Tibial artery (tissue), 4 donors: Measurements from ENCODE around the gene LCN6.

Source experiments
- DNase-seq, 2 donors: peaks; one replicate each; pipeline ENCODE4 v3.0.0-alpha.2; 2019
- H3K27ac ChIP-seq, 2 donors: fragments of 200-600 bp; sonication (generic) in 1 of 2; 1 replicate in 1 of 2; 2 replicates in 1 of 2; pipeline ENCODE4 v1.5.1; 2018 to 2019; ENCODE audit warnings: mild to moderate bottlenecking in 1 of 2
- H3K27me3 ChIP-seq, 2 donors: fragments of 200-600 bp; sonication (generic) in 1 of 2; one replicate each; pipeline versions ENCODE4 v1.5.1 to v1.6.0; 2016 to 2019
- H3K36me3 ChIP-seq, 3 donors: fragments of 200-600 bp; sonication (generic) in 2 of 3; one replicate each; pipeline ENCODE4 v1.5.1; 2016 to 2019; ENCODE audit warnings: mild to moderate bottlenecking in 2 of 3
- H3K4me1 ChIP-seq, 4 donors: fragments of 200-600 bp; sonication (generic) in 2 of 4; 1 replicate in 3 of 4; 2 replicates in 1 of 4; pipeline ENCODE4 v1.5.1; 2016 to 2019
- H3K4me3 ChIP-seq, 2 donors: fragments of 200-600 bp; sonication (generic) in 1 of 2; 1 replicate in 1 of 2; 2 replicates in 1 of 2; pipeline ENCODE4 v1.5.1; 2018 to 2019; ENCODE audit warnings: mild to moderate bottlenecking in 2 of 2
- H3K9me3 ChIP-seq, 3 donors: fragments of 200-600 bp; sonication (generic) in 1 of 3; one replicate each; pipeline ENCODE4 v1.5.1; 2016 to 2019
- CTCF ChIP-seq, 2 experiments: fragments of 200-600 bp in 1 of 2; fragments of 450-650 bp in 1 of 2; IDR thresholded peaks; one replicate each; pipeline ENCODE4 v1.5.1; 2017 to 2019; ENCODE audit warnings: antibody characterized with exemption in 2 of 2, mild to moderate bottlenecking in 1 of 2, moderate library complexity in 1 of 2
- intact Hi-C: fragments of 100-400 bp; cut with DNase I; formaldehyde crosslinking; loops from one replicate; pipeline ENCODE4 v1.15.0; 2023; ENCODE audit warnings: low total_unique reads

Gene LCN6

GRCh38 chr9:136720251-136720897, 28.0 kb downstream of the LCN6 start:
- Histone ChIP-seq H3K27me3 (peaks cover 0 to 27% of the 10 kb centered on the region in 2 donors), H3K27ac (no peak overlapping the region), H3K4me3 (no peak overlapping the region), H3K36me3 (peaks cover 27 to 48% (median 38%) of the 10 kb centered on the region in 3 donors), H3K4me1 (peaks cover 0 to 16% (median 11%) of the 10 kb centered on the region in 4 donors), H3K9me3 (no peaks in the 10 kb centered on the region)
- DNase-seq = no peak
- TF ChIP-seq CTCF (IDR thresholded peaks at IDR 0.05) = no peak
- intact Hi-C loops = no loop called here

GRCh38 chr9:136719195-136719880, 29.0 kb downstream of the LCN6 start:
- Histone ChIP-seq H3K4me1 (peaks cover 0 to 15% (median 11%) of the 10 kb centered on the region in 4 donors), H3K27ac (no peak overlapping the region)

GRCh38 chr9:136718345-136719194, 29.8 kb downstream of the LCN6 start:
- H3K4me1 ChIP-seq = peaks cover 0 to 19% (median 11%) of the 10 kb centered on the region in 4 donors
- H3K9me3 ChIP-seq = no peaks in the 10 kb centered on the region
- H3K27me3 ChIP-seq = peaks cover 0 to 45% of the 10 kb centered on the region in 2 donors
- intact Hi-C loops = no loop called here
- no peak for DNase-seq
- H3K36me3 ChIP-seq = peaks cover 13 to 30% (median 20%) of the 10 kb centered on the region in 3 donors
- H3K27ac ChIP-seq = no peak overlapping the region
- no peak for TF ChIP-seq CTCF (IDR thresholded peaks at IDR 0.05)
- H3K4me3 ChIP-seq = no peak overlapping the region

More at GRCh38 chr9:136719195-136719880, 29.0 kb downstream of the LCN6 start:
- peaks cover 20 to 38% (median 28%) of the 10 kb centered on the region in 3 donors for H3K36me3 ChIP-seq
- no peak for DNase-seq
- no peak for TF ChIP-seq CTCF (IDR thresholded peaks at IDR 0.05)
- peaks cover 0 to 37% of the 10 kb centered on the region in 2 donors for H3K27me3 ChIP-seq
- intact Hi-C loops = no loop called here
- H3K9me3 ChIP-seq = no peaks in the 10 kb centered on the region
- no peak overlapping the region for H3K4me3 ChIP-seq

GRCh38 chr9:136717399-136717798, 30.9 kb downstream of the LCN6 start:
- intact Hi-C loops = no loop called here
- H3K27ac ChIP-seq = no peak overlapping the region
- H3K4me1 ChIP-seq = peaks cover 0 to 29% (median 17%) of the 10 kb centered on the region in 4 donors
- H3K4me3 ChIP-seq = no peak overlapping the region
- no peaks in the 10 kb centered on the region for H3K9me3 ChIP-seq
- TF ChIP-seq CTCF (IDR thresholded peaks at IDR 0.05) = no peak
- no peak for DNase-seq
- peaks cover 4 to 56% of the 10 kb centered on the region in 2 donors for H3K27me3 ChIP-seq
- H3K36me3 ChIP-seq = peaks cover under 1 to 18% (median 8%) of the 10 kb centered on the region in 3 donors

GRCh38 chr9:136714893-136715274, 33.4 kb downstream of the LCN6 start:
- no peak overlapping the region for H3K4me3 ChIP-seq
- no peak overlapping the region for H3K27ac ChIP-seq
- DNase-seq = no peak
- intact Hi-C loops = no loop called here
- H3K36me3 ChIP-seq = no peaks in the 10 kb centered on the region
- no peaks in the 10 kb centered on the region for H3K9me3 ChIP-seq
- H3K4me1 ChIP-seq = peaks cover 0 to 25% (median 15%) of the 10 kb centered on the region in 4 donors
- H3K27me3 ChIP-seq = peaks cover 4 to 73% of the 10 kb centered on the region in 2 donors
- TF ChIP-seq CTCF (IDR thresholded peaks at IDR 0.05) = no peak
